Ascending aorta (tissue), 2 donors: ENCODE results near the gene PCBP2. TPM values are rescaled to one million over a fixed set of nuclear protein-coding genes. Genes with fewer than 3 reads are reported as not detected.
A peak's percentile ranks its signal among the peaks of the same experiment; 100 is the strongest.

Experiments used
- DNase-seq, 2 donors: peaks; one replicate each; pipeline ENCODE4 v3.0.0-alpha.2; 2019; ENCODE audit warnings: low spot score in 2 of 2
- H3K27ac ChIP-seq, 2 donors: fragments of 200-600 bp; sonication (generic); one replicate each; pipeline ENCODE4 v1.5.1; 2016 to 2017; ENCODE audit warnings: mild to moderate bottlenecking in 1 of 2
- H3K27me3 ChIP-seq: fragments of 200-600 bp; sonication (generic); one replicate; pipeline ENCODE4 v1.5.1; 2017
- H3K36me3 ChIP-seq, 2 donors: fragments of 200-600 bp; sonication (generic); one replicate each; pipeline ENCODE4 v1.5.1; 2016
- H3K4me1 ChIP-seq, 2 donors: fragments of 200-600 bp; sonication (generic); one replicate each; pipeline ENCODE4 v1.5.1; 2016 to 2017; ENCODE audit warnings: mild to moderate bottlenecking in 1 of 2
- H3K4me3 ChIP-seq, 2 donors: fragments of 200-600 bp; sonication (generic); one replicate each; pipeline ENCODE4 v1.5.1; 2016 to 2017; ENCODE audit warnings: mild to moderate bottlenecking in 1 of 2
- H3K9me3 ChIP-seq, 2 donors: fragments of 200-600 bp; sonication (generic); one replicate each; pipeline ENCODE4 v1.5.1; 2016
- CTCF ChIP-seq, 3 experiments: fragments of 200-600 bp in 2 of 3; fragments of 450-650 bp in 1 of 3; sonication (generic) in 2 of 3; IDR thresholded peaks; one replicate each; pipeline ENCODE4 v1.5.1; 2016 to 2019; ENCODE audit warnings: antibody characterized with exemption in 3 of 3, mild to moderate bottlenecking in 1 of 3, moderate library complexity in 1 of 3
- intact Hi-C: fragments of 100-400 bp; cut with DNase I; formaldehyde crosslinking; loops from one replicate; pipeline ENCODE4 v1.15.1; 2023
- total RNA-seq: library from RNA; depleted of rRNA; stranded (reverse); fragments of >200 nt; gene quantifications from one replicate; pipeline ENCODE4 v1.1.0, GENCODE V29; 2016

The PCBP2 gene
- total RNA-seq, 1 donor from 2014 or later = 354 TPM

GRCh38 chr12:53493610-53494391 lies 41.9 kb downstream of the PCBP2 start:
- no peaks in the 10 kb centered on the region for H3K36me3 ChIP-seq
- no peaks in the 10 kb centered on the region for H3K27me3 ChIP-seq
- no peaks in the 10 kb centered on the region for H3K9me3 ChIP-seq
- no peak for DNase-seq
- H3K4me3 ChIP-seq = peak overlapping the region; percentile 57 to 72
- peaks cover 3 to 20% of the 10 kb centered on the region in 2 donors for H3K4me1 ChIP-seq
- TF ChIP-seq CTCF (IDR thresholded peaks at IDR 0.05) = no peak
- intact Hi-C loops = loop anchor here (2.0 kb wide), 1 partner anchor 41 kb away; the partner anchor contains the start of gene PCBP2
- H3K27ac ChIP-seq = peak overlapping the region; percentile 86 to 88

DNA sequence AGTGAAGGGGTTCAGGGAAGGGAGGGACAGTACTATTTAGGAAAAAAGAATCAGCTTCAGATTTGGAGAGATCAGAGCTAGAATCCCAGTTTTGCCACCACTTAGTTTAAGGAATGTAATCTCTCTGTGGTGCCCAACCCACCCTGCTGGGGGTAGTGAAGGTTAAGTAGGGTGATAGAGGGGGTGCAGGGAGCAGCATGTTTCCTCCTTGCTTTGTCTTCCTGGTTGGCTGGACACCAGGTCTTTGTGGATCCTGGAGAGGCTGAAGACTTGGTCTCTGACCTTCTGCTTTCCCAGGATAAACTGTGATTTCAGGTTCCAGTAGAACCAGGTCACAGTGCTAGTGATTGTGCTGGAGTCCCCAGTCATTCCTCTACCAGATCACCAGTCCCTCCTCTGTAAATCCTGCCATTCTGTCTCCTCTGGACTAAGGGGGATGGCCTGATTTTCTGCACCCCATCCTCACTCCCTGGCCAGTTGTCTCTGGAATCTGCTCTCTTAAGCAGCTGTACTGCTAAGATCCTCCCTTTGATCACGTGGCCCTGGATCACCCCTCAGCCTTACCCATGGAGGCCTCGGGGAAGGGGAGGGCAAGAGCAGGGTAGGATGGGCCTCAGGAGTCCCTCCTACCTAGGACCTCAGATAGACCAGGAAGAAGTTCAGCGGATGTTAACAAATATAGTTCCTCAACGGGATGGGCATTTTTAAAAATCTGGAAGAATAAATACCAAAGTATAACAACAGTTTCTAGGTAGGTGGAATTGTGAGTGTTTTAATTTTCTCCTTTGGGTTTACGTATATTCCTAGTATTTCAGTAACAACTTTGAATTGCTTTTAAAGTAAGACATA lies 44.2 kb downstream of the PCBP2 start:
- Histone ChIP-seq H3K36me3 (no peaks in the 10 kb centered on the region), H3K27ac (peak overlapping the region; percentile 30 to 33), H3K4me3 (no peak overlapping the region), H3K27me3 (no peaks in the 10 kb centered on the region), H3K9me3 (no peaks in the 10 kb centered on the region), H3K4me1 (peaks cover 6 to 20% of the 10 kb centered on the region in 2 donors)
- intact Hi-C loops = no loop called here
- peak in 1 of 2 donors; percentile 79 for DNase-seq
- TF ChIP-seq CTCF (IDR thresholded peaks at IDR 0.05) = no peak

DNA sequence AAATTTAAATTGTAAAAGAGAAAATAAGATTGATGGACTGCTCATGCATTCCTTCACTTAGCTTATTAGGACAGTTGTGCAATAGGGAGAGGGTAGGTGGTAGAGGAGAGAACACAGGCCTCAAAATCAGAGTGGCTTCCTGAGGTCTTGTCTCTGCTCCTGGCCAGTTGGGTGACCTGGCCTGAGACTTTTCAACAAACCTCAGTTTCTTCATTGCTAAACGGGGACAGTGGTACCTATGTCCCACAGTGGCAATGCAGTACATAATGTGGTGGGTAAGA lies 44.8 kb downstream of the PCBP2 start:
- peak overlapping the region in 1 of 2 donors; percentile 30 for H3K27ac ChIP-seq
- no peak for TF ChIP-seq CTCF (IDR thresholded peaks at IDR 0.05)
- H3K4me1 ChIP-seq = peaks cover 10 to 23% of the 10 kb centered on the region in 2 donors
- H3K27me3 ChIP-seq = no peaks in the 10 kb centered on the region
- no peak for DNase-seq
- intact Hi-C loops = no loop called here
- H3K36me3 ChIP-seq = no peaks in the 10 kb centered on the region
- no peaks in the 10 kb centered on the region for H3K9me3 ChIP-seq
- no peak overlapping the region for H3K4me3 ChIP-seq

GRCh38 chr12:53497461-53497860 lies 45.6 kb downstream of the PCBP2 start:
- no peak for TF ChIP-seq CTCF (IDR thresholded peaks at IDR 0.05)
- H3K4me3 ChIP-seq = no peak overlapping the region
- H3K4me1 ChIP-seq = peaks cover 11 to 25% of the 10 kb centered on the region in 2 donors
- no peak for DNase-seq
- no peaks in the 10 kb centered on the region for H3K27me3 ChIP-seq
- intact Hi-C loops = no loop called here
- H3K9me3 ChIP-seq = no peaks in the 10 kb centered on the region
- H3K27ac ChIP-seq = peak overlapping the region; percentile 18 to 30
- H3K36me3 ChIP-seq = no peaks in the 10 kb centered on the region

DNA sequence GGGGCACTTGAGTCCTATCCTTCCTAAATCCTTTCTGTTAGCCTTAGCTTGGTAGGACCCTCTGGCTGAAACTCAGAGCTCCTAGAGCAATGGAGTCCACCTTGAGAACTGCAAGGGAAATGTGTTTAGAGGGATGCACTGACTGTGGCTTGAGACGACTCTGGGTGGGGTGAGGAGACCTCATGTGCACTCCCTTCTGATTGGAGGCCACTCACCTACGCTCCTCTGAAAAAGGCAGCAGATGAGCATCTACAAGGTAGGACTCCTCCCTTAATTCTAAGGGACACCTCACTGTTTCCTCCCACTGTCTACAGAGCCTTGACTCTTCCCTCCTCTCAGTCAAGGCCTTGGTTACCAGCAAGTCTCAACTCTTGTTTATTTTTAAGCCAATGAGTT lies 46.3 kb downstream of the PCBP2 start:
- intact Hi-C loops = no loop called here
- Histone ChIP-seq H3K27ac (peak overlapping the region; percentile 26 to 98), H3K4me3 (peak overlapping the region in 1 of 2 donors; percentile 69), H3K27me3 (no peaks in the 10 kb centered on the region), H3K4me1 (peaks cover 16 to 30% of the 10 kb centered on the region in 2 donors), H3K36me3 (no peaks in the 10 kb centered on the region), H3K9me3 (no peaks in the 10 kb centered on the region)
- TF ChIP-seq CTCF (IDR thresholded peaks at IDR 0.05) = no peak
- no peak for DNase-seq
